GM13976 (cell line): ENCODE measurements around the gene CABP4.

Experiments
- DNase-seq: peaks from one replicate; pipeline ENCODE4 v3.0.0; 2012; ENCODE audit warnings: low spot score
- CTCF ChIP-seq: IDR thresholded peaks from 2 replicates; pipeline ENCODE4 v1.5.1; 2012; ENCODE audit warnings: borderline replicate concordance, mild to moderate bottlenecking; ENCODE audit not compliant: insufficient read depth; ENCODE audit errors: extremely low read depth, missing control alignments, control extremely low read depth
- in situ Hi-C: fragments of 300-500 bp; cut with MboI; formaldehyde crosslinking; loops from one replicate; pipeline ENCODE4 v1.12.0; 2022; ENCODE audit warnings: low sequenced_read_pairs, mixed read lengths, inconsistent platforms; ENCODE audit not compliant: unreplicated experiment

Gene CABP4

GRCh38 chr11:67455054-67455453, at the start of gene CABP4:
Gene CABP4, plus strand, starts transcription at chr11:67455354. Its CDS starts 70 bp downstream, at chr11:67455424.
- in situ Hi-C loops = no loop called here
- TF ChIP-seq CTCF = no peak

GRCh38 chr11:67405688-67406339, 49.3 kb upstream of the CABP4 start:
- no peak for DNase-seq
- TF ChIP-seq CTCF = no peak
- in situ Hi-C loops = no loop called here

More at GRCh38 chr11:67455054-67455453, at the start of gene CABP4:
- no peak for DNase-seq

GRCh38 chr11:67406420-67406968, 48.7 kb upstream of the CABP4 start:
- no peak for TF ChIP-seq CTCF
- no peak for DNase-seq
- in situ Hi-C loops = no loop called here

- in situ Hi-C loops = no loop called here
- TF ChIP-seq CTCF = no peak
- no peak for DNase-seq
These were observed 48.0 kb upstream of the CABP4 start for GRCh38 chr11:67406969-67407687.

- in situ Hi-C loops = no loop called here
- no peak for TF ChIP-seq CTCF
These were observed 47.4 kb upstream of the CABP4 start for GRCh38 chr11:67407688-67408163.

GRCh38 chr11:67408437-67409200, 46.5 kb upstream of the CABP4 start:
- in situ Hi-C loops = no loop called here
- no peak for DNase-seq
- no peak for TF ChIP-seq CTCF

More at GRCh38 chr11:67407688-67408163, 47.4 kb upstream of the CABP4 start:
- no peak for DNase-seq
